A673 (cell line): ENCODE data around the gene FAM151A.

Source experiments
- EZH2 ChIP-seq: fragments of 200-600 bp; sonication (generic); IDR thresholded peaks from 2 replicates; pipeline ENCODE4 v1.6.1; 2017; ENCODE audit warnings: borderline replicate concordance, low read depth, mild to moderate bottlenecking, mixed read lengths, antibody characterized with exemption, low read length; ENCODE audit not compliant: poor library complexity, severe bottlenecking
- TF ChIP-seq, protein P1 (sequence below): fragments of 300-800, 200-600 bp; sonication (generic); conservative IDR thresholded peaks from 2 replicates; pipeline ENCODE4 v1.5.1; 2017; ENCODE audit warnings: low read depth, mild to moderate bottlenecking, antibody characterized with exemption, low read length, moderate library complexity, mixed read lengths

DNA sequence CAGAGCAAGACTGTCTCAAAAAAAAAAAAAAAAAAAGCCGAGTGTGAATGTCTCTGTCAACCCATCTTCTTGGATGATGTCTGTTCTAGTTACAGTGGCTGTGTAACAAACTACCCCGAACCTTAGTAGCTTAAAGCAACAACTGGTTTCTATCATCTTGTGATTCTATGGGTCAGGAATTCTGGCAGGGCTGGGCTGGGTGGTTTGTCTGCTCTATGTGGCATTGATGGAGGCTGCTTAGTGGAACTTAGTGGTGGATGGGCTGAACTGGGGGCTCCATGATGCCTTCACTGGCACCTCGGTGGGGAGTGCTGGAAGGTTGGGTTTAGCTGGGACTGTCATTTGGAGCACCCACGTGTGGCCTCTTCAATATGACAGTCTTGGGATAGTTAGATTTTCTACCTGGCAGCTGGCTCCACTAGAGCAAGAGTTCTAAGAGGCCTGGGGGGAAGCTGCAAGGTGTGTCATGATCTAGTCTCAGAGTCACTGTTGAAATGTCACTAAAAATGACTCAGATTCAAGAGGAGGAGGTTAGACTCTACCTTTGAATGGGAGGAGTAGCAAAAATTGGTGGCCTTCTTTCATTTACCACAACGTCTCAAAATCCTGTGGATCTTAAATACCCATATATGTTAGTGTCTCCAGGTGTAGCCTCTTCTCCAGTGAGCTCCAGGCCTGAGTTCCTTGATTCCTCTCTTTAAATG lies 56.7 kb downstream of the FAM151A start:
- TF ChIP-seq, protein P1, sequence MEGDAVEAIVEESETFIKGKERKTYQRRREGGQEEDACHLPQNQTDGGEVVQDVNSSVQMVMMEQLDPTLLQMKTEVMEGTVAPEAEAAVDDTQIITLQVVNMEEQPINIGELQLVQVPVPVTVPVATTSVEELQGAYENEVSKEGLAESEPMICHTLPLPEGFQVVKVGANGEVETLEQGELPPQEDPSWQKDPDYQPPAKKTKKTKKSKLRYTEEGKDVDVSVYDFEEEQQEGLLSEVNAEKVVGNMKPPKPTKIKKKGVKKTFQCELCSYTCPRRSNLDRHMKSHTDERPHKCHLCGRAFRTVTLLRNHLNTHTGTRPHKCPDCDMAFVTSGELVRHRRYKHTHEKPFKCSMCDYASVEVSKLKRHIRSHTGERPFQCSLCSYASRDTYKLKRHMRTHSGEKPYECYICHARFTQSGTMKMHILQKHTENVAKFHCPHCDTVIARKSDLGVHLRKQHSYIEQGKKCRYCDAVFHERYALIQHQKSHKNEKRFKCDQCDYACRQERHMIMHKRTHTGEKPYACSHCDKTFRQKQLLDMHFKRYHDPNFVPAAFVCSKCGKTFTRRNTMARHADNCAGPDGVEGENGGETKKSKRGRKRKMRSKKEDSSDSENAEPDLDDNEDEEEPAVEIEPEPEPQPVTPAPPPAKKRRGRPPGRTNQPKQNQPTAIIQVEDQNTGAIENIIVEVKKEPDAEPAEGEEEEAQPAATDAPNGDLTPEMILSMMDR = no peak
- no peak for TF ChIP-seq EZH2
